Mammary epithelial cell (primary cell): ENCODE results near the gene SCFD1.

Experiments
- CTCF ChIP-seq, 2 donors: IDR thresholded peaks in 1 of 2; conservative IDR thresholded peaks in 1 of 2; 2 replicates each; pipeline ENCODE4 v1.5.1; 2011 to 2012; ENCODE audit warnings: inconsistent platforms in 2 of 2, low read length in 2 of 2, mild to moderate bottlenecking in 2 of 2, control low read depth in 1 of 2, low read depth in 1 of 2; ENCODE audit not compliant: insufficient read depth in 1 of 2; ENCODE audit errors: extremely low read depth in 1 of 2
- EZH2 ChIP-seq: IDR thresholded peaks from 2 replicates; pipeline ENCODE4 v1.6.1; 2012; ENCODE audit warnings: low read length, inconsistent platforms, borderline replicate concordance

GRCh38 chr14:30779210-30779609, 157.1 kb downstream of the SCFD1 start:
- no peak for TF ChIP-seq CTCF (conservative IDR thresholded peaks at IDR 0.05 in 1 of 2, IDR thresholded peaks at IDR 0.05 in 1 of 2; ENCODE audit: extremely low read depth in 1 of 2, insufficient read depth in 1 of 2, low read depth in 1 of 2, low read length in 2 of 2)
- TF ChIP-seq EZH2, result no peak
